Loucy (cell line): ENCODE measurements around the gene MAPK7.
A peak's percentile ranks its signal among the peaks of the same experiment; 100 is the strongest.

Experiments used
- H2AFZ ChIP-seq: fragments of 200-600 bp; sonication (generic); 2 replicates; pipeline ENCODE4 v1.6.0; 2016; ENCODE audit warnings: antibody characterized with exemption, mild to moderate bottlenecking, low read length, moderate library complexity
- H3F3A ChIP-seq: fragments of 200-600 bp; 2 replicates; pipeline ENCODE4 v1.6.0; 2016; ENCODE audit warnings: antibody characterized with exemption, low read depth, mild to moderate bottlenecking
- H3K27me3 ChIP-seq: fragments of 200-600 bp; sonication (generic); 2 replicates; pipeline ENCODE4 v1.6.1; 2014; ENCODE audit warnings: low read length, mild to moderate bottlenecking; ENCODE audit not compliant: insufficient read depth, poor library complexity, severe bottlenecking
- H3K36me3 ChIP-seq: fragments of 200-600 bp; sonication (generic); 2 replicates; pipeline ENCODE4 v1.6.1; 2016; ENCODE audit warnings: low read length; ENCODE audit not compliant: insufficient read depth
- H3K4me1 ChIP-seq: fragments of 200-600 bp; sonication (generic); 2 replicates; pipeline ENCODE4 v1.5.1; 2014; ENCODE audit warnings: low read length, mild to moderate bottlenecking; ENCODE audit not compliant: insufficient read depth, poor library complexity, severe bottlenecking
- H3K4me2 ChIP-seq: fragments of 200-600 bp; sonication (generic); 2 replicates; pipeline ENCODE4 v1.6.0; 2014; ENCODE audit warnings: antibody characterized with exemption, low read length, low read depth, mild to moderate bottlenecking; ENCODE audit not compliant: poor library complexity, severe bottlenecking
- H3K4me3 ChIP-seq: fragments of 200-600 bp; sonication (generic); 2 replicates; pipeline ENCODE4 v1.5.1; 2014; ENCODE audit warnings: low read length, mild to moderate bottlenecking, mixed read lengths; ENCODE audit not compliant: poor library complexity, severe bottlenecking
- H3K79me2 ChIP-seq: fragments of 200-600 bp; sonication (generic); 2 replicates; pipeline ENCODE4 v1.6.1; 2014; ENCODE audit warnings: low read length; ENCODE audit not compliant: insufficient read depth
- H3K9ac ChIP-seq: fragments of 200-600 bp; sonication (generic); 2 replicates; pipeline ENCODE4 v1.6.0; 2014; ENCODE audit warnings: mild to moderate bottlenecking, low read depth, low read length, moderate library complexity; ENCODE audit not compliant: poor library complexity, severe bottlenecking
- H3K9me2 ChIP-seq: fragments of 200-600 bp; sonication (generic); replicated peaks from 2 replicates; pipeline ENCODE4 v1.6.1; 2016; ENCODE audit warnings: low read depth, low read length, mixed read lengths
- H3K9me3 ChIP-seq: fragments of 200-600 bp; sonication (generic); 2 replicates; pipeline ENCODE4 v1.6.1; 2014; ENCODE audit warnings: mild to moderate bottlenecking, antibody characterized with exemption, low read length, low read depth; ENCODE audit not compliant: insufficient read depth
- H4K20me1 ChIP-seq: fragments of 200-600 bp; sonication (generic); 2 replicates; pipeline ENCODE4 v1.6.0; 2014; ENCODE audit warnings: antibody characterized with exemption, low read length, mild to moderate bottlenecking; ENCODE audit not compliant: insufficient read depth, poor library complexity, severe bottlenecking
- EZH2phosphoT487 ChIP-seq: fragments of 200-600 bp; IDR thresholded peaks from 2 replicates; pipeline ENCODE4 v1.6.1; 2018; ENCODE audit warnings: antibody characterized with exemption, mild to moderate bottlenecking, moderate library complexity, borderline replicate concordance
- TF ChIP-seq, protein P1 (sequence below): fragments of 200-600 bp; sonication (generic); conservative IDR thresholded peaks from 2 replicates; pipeline ENCODE4 v1.5.1; 2014; ENCODE audit warnings: mild to moderate bottlenecking, antibody characterized with exemption, low read length

The MAPK7 gene

DNA sequence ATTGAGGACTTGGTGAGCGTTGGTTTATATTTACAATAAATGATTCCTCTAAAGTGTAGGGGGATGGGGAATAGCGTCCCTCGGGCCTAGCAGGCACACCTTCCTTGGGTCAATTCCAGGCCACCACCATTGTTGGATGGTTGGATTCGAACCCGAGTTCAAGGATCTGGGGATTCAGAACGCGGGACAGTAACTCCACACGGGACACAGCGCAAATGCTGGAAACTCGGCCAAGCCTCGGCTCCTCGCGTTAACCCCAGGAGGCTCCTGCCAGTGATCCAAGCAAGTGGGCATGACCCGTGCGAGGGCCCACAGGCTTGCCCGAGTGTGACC lies 16.4 kb upstream of the MAPK7 start:
- no peaks in the 10 kb centered on the region for H3K4me1 ChIP-seq
- peak overlapping the region; percentile 92 for H2AFZ ChIP-seq
- H3K9me2 ChIP-seq, result no peaks in the 10 kb centered on the region
- no peaks in the 10 kb centered on the region for H4K20me1 ChIP-seq
- TF ChIP-seq, protein P1, sequence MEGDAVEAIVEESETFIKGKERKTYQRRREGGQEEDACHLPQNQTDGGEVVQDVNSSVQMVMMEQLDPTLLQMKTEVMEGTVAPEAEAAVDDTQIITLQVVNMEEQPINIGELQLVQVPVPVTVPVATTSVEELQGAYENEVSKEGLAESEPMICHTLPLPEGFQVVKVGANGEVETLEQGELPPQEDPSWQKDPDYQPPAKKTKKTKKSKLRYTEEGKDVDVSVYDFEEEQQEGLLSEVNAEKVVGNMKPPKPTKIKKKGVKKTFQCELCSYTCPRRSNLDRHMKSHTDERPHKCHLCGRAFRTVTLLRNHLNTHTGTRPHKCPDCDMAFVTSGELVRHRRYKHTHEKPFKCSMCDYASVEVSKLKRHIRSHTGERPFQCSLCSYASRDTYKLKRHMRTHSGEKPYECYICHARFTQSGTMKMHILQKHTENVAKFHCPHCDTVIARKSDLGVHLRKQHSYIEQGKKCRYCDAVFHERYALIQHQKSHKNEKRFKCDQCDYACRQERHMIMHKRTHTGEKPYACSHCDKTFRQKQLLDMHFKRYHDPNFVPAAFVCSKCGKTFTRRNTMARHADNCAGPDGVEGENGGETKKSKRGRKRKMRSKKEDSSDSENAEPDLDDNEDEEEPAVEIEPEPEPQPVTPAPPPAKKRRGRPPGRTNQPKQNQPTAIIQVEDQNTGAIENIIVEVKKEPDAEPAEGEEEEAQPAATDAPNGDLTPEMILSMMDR, result no peak
- no peak for TF ChIP-seq EZH2phosphoT487
- H3F3A ChIP-seq, result no peaks in the 10 kb centered on the region
- no peaks in the 10 kb centered on the region for H3K79me2 ChIP-seq
- peak overlapping the region; percentile 74 for H3K4me3 ChIP-seq
- no peaks in the 10 kb centered on the region for H3K9me3 ChIP-seq
- H3K9ac ChIP-seq, result no peak overlapping the region
- no peaks in the 10 kb centered on the region for H3K27me3 ChIP-seq
- H3K36me3 ChIP-seq, result no peaks in the 10 kb centered on the region
- H3K4me2 ChIP-seq, result peak overlapping the region; percentile 72

DNA sequence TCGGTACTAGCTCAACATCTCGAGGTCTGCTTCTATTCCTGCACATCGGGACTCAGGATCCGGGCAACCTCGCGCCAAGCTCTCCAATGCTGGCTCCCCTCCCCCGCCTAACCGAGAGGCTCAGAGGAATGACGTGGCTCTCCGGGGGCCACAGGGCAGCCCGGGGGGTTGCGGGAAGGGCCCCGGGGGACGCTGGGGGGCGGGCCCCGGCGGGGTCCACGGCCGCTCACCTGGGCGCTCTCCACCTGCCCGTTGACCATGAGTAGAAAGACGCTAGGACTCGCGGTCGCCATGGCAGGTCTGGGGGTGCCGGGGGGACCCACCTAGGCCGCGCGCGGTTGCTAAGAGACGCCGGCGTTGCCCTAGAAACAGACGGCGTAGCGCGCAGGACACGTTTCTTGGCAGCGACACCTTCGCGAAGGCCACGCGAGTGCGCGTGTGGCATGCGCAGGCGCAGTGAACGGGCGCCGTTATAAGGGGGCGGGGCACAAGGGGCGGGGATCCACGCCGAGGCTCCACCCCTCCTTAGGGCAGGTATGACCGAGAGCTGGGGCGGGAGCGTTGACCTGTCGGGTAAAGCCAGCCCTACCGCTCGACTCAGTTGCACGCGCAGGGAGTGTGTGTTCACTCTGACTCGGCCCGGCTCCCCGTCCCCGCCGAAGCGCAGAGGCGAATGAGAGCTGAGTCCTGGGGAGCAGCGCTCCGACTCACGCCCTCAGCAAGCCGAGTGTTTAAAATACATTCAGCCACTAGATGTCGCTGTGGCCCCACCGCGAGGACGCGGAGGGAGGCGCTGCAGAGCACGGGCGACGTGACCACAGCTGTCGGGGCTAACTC lies 15.8 kb upstream of the MAPK7 start, which contains the start of gene B9D1:
TSS of gene B9D1 (minus strand) at position 447 of the 837 bp plus-strand sequence. CDS start at position 293, 154 bp downstream.
- Histone ChIP-seq H2AFZ (peak within 1 kb of the TSS; percentile 92), H3K9me2 (no peaks in the 10 kb centered on the region), H3K27me3 (no peaks in the 10 kb centered on the region), H3F3A (no peaks in the 10 kb centered on the region), H4K20me1 (no peaks in the 10 kb centered on the region), H3K4me3 (peak within 1 kb of the TSS; percentile 74), H3K9ac (no peak within 1 kb of the TSS), H3K36me3 (no peaks in the 10 kb centered on the region), H3K4me2 (peak within 1 kb of the TSS; percentile 72), H3K79me2 (no peaks in the 10 kb centered on the region), H3K9me3 (no peaks in the 10 kb centered on the region), H3K4me1 (no peaks in the 10 kb centered on the region)
- TF ChIP-seq EZH2phosphoT487, result no peak
- TF ChIP-seq, protein P1, result peak; percentile 95

DNA sequence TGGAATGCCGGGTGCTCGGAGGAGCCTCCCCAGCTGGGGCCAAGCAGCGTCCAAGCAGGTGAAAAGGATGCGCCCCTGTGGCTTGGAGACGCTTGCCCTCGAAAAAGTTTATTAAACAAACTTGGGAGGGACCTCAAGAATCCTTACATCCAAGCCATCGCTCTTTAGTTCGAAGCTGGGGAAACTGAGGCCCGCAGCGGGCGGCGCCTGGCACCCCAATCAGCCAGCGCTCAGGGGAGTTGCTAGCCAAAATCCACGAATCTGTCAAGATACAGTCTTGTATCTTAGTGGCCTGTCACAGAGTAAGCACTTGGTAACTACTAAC lies 15.2 kb upstream of the MAPK7 start:
- TF ChIP-seq EZH2phosphoT487, result no peak
- TF ChIP-seq, protein P1, result no peak; the same call in 1 of the 2 replicates
- H2AFZ ChIP-seq, result peak overlapping the region; percentile 92
- no peaks in the 10 kb centered on the region for H3K4me1 ChIP-seq
- H4K20me1 ChIP-seq, result no peaks in the 10 kb centered on the region
- no peaks in the 10 kb centered on the region for H3K27me3 ChIP-seq
- no peaks in the 10 kb centered on the region for H3F3A ChIP-seq
- no peaks in the 10 kb centered on the region for H3K36me3 ChIP-seq
- H3K9me2 ChIP-seq, result no peaks in the 10 kb centered on the region
- no peaks in the 10 kb centered on the region for H3K79me2 ChIP-seq
- H3K4me3 ChIP-seq, result peak overlapping the region; percentile 74
- H3K4me2 ChIP-seq, result peak overlapping the region; percentile 72
- H3K9me3 ChIP-seq, result no peaks in the 10 kb centered on the region
- no peak overlapping the region for H3K9ac ChIP-seq
